ENCODE measurements around the gene DPEP2NB.

Gene DPEP2NB, protein sequence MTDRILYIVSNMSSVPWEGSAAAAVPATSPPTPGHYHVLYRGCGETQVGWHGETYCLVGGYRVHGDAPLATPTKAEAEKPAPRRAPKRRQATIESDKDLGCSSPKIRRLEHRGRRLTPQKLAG

GRCh38 chr16:68015681-68016080, at the start of gene DPEP2NB:
Gene DPEP2NB, minus strand, starts transcription at chr16:68015911. Its CDS starts 141 bp downstream, at chr16:68015770.
- FAIRE-seq (no peak), DNase-seq (ENCODE audit: insufficient read length, low spot score) (no peak)
- TF ChIP-seq CTCF (IDR thresholded peaks at IDR 0.05; ENCODE audit: insufficient read depth, missing control alignments): no peak

DNA sequence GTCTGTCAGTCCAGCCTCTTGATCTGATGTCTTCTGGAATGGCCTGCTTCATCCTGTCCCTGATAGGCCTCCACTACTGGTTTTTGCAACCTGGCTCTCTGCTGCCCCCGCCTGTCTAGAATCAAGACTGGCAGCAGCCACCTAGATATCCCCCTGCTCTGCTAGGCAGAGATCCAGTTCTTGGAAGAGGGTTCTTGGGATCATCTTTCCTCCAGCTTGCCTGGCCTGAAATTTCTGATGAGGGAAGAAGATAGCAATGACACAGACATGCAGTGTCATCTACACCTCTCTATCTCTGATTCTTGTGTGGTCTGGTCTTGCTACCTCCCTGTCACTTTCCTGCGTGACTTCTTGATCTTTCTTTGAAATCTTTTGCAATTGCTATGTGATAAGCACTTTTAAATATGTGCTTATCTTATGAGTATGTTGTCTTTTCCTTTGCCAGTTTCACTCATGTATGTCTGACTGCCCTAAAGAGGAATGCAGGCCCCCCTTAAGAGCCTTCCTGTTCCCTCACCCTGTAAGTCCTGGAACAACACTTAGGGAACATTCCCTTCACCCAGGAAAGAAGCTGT, 49.2 kb upstream of the DPEP2NB start:
- TF ChIP-seq CTCF (IDR thresholded peaks at IDR 0.05; ENCODE audit: insufficient read depth, missing control alignments): peak; percentile 72
- FAIRE-seq: no peak
- no peak for DNase-seq (ENCODE audit: insufficient read length, low spot score)

DNA sequence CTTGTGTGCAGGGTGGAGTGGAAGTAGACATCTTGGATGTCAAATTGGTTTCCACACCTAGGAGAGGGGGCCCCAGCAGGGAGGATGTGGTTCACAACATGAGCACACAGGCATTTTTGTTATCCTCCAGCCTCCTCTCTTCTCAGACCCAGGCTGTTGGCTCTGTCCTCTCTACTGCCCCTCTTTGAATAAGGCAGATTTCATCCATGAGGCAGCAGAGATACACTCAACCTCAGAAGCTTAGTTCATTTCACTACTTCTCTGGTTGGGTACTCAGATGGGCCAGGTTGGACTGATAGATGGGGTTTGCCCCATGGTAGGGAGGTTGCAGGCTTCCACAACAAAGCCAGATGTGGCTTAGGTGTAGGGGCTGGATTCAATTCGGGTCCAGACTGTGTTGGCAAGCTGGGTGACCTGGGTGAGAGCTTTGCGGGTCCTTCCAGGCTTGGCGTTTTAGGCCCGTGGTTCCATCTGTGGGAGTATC, 47.2 kb upstream of the DPEP2NB start:
- DNase-seq (ENCODE audit: insufficient read length, low spot score) (no peak), FAIRE-seq (no peak)
- no peak for TF ChIP-seq CTCF (IDR thresholded peaks at IDR 0.05; ENCODE audit: insufficient read depth, missing control alignments)

DNA sequence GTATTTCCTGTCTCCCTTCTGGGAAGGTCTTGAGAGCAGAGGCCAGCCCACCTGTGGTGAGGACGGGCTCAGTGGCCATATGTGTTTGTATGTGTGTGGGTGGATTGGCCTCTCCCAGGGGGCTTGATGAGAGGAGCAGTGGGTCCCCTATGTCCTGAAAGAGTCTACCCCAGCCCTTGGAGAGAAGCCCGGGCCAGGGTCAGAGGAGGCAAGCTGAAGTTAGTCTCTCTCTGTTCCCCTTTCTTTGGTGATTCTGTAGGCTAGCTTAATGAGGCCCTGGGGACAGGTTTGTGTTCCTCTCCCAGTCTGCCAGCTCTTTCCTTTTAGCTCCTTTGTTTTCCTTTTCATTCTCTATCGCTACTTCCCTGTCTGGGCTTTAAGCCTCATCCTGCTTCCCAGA, 45.7 kb upstream of the DPEP2NB start:
- no peak for TF ChIP-seq CTCF (IDR thresholded peaks at IDR 0.05; ENCODE audit: insufficient read depth, missing control alignments)
- FAIRE-seq (no peak), DNase-seq (ENCODE audit: insufficient read length, low spot score) (no peak)

- FAIRE-seq: no peak
- TF ChIP-seq CTCF (IDR thresholded peaks at IDR 0.05; ENCODE audit: insufficient read depth, missing control alignments): no peak
- no peak for DNase-seq (ENCODE audit: insufficient read length, low spot score)
These were observed 44.1 kb upstream of the DPEP2NB start for GRCh38 chr16:68059804-68060203.

GRCh38 chr16:68055395-68055794, 39.7 kb upstream of the DPEP2NB start:
- no peak for TF ChIP-seq CTCF (IDR thresholded peaks at IDR 0.05; ENCODE audit: insufficient read depth, missing control alignments)
- FAIRE-seq: no peak
- DNase-seq (ENCODE audit: insufficient read length, low spot score): no peak

GRCh38 chr16:68049449-68049848, 33.7 kb upstream of the DPEP2NB start:
- FAIRE-seq (no peak), DNase-seq (ENCODE audit: insufficient read length, low spot score) (no peak)
- no peak for TF ChIP-seq CTCF (IDR thresholded peaks at IDR 0.05; ENCODE audit: insufficient read depth, missing control alignments)
